ENCODE results near the gene RELN. TPM values are rescaled to one million over a fixed set of nuclear protein-coding genes. Genes with fewer than 3 reads are reported as not detected.
"Not testable (repeated sequence)": the region's sequence is repeated elsewhere in the genome, so short reads cannot be mapped to it uniquely, and the experiment has no call there.

RELN gene
- total RNA-seq, 1 donor from 2014 or later, result 14.1 TPM

DNA sequence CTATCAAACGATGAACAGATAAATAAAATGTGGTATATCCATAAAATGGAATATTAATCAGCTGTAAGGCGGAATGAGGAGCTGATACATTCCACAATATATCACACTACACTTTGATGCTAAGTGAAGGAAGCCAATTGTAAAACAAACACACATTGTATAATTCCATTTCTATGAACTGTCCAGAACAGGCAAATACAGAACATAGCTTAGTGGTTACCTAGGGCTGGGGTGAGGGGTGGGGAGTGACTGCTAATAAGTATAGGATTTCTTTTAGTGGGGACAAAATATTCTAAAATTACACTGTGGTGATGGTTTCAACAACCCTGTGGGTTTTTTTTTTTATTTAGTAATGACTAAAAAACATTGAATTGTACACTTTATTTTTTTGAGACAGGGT is 461.3 kb downstream of the RELN start:
- Histone ChIP-seq H3K4me1 (ENCODE audit: control insufficient read depth in 3 of 3, insufficient read depth in 3 of 3, low read length in 3 of 3) (no peaks in the 10 kb centered on the region), H3K36me3 (ENCODE audit: control insufficient read depth in 3 of 3, insufficient read depth in 3 of 3, low read length in 3 of 3) (no peaks in the 10 kb centered on the region), H3K9me3 (ENCODE audit: control insufficient read depth in 3 of 3, low read length in 3 of 3) (no peaks in the 10 kb centered on the region), H3K9ac (ENCODE audit: low read depth in 1 of 3, low read length in 3 of 3) (no peak overlapping the region), H3K4me3 (ENCODE audit: low read length in 3 of 3) (no peak overlapping the region), H3K27me3 (ENCODE audit: control insufficient read depth in 3 of 3, insufficient read depth in 3 of 3, low read length in 3 of 3) (no peaks in the 10 kb centered on the region), H3K27ac (ENCODE audit: low read depth, low read length) (no peak overlapping the region)

DNA sequence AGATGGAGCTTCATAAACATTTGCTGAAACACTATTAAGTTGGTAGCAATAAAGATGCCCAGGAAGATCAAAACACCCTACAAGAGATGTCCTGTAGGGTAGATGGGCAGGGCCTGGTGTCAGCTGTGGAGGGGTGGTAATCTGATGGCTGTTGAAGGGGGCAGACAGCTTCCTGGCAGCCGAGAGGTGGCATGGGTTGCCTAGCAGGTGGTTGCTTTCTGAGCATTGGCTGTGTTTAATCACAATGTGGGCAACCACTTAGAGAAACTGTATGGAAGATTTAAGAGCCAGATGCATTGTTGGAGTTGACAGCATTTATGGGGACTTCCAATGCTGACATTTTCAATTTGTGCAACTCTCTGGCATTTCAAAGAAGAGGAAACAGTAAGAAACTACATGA is 463.5 kb downstream of the RELN start:
- no peaks in the 10 kb centered on the region for H3K27me3 ChIP-seq (ENCODE audit: control insufficient read depth in 3 of 3, insufficient read depth in 3 of 3, low read length in 3 of 3)
- no peak overlapping the region for H3K9ac ChIP-seq (ENCODE audit: low read depth in 1 of 3, low read length in 3 of 3)
- no peak overlapping the region for H3K4me3 ChIP-seq (ENCODE audit: low read length in 3 of 3)
- no peaks in the 10 kb centered on the region for H3K9me3 ChIP-seq (ENCODE audit: control insufficient read depth in 3 of 3, low read length in 3 of 3)
- no peak overlapping the region for H3K27ac ChIP-seq (ENCODE audit: low read depth, low read length)
- no peaks in the 10 kb centered on the region for H3K36me3 ChIP-seq (ENCODE audit: control insufficient read depth in 3 of 3, insufficient read depth in 3 of 3, low read length in 3 of 3)
- H3K4me1 ChIP-seq (ENCODE audit: control insufficient read depth in 3 of 3, insufficient read depth in 3 of 3, low read length in 3 of 3), result no peaks in the 10 kb centered on the region

DNA sequence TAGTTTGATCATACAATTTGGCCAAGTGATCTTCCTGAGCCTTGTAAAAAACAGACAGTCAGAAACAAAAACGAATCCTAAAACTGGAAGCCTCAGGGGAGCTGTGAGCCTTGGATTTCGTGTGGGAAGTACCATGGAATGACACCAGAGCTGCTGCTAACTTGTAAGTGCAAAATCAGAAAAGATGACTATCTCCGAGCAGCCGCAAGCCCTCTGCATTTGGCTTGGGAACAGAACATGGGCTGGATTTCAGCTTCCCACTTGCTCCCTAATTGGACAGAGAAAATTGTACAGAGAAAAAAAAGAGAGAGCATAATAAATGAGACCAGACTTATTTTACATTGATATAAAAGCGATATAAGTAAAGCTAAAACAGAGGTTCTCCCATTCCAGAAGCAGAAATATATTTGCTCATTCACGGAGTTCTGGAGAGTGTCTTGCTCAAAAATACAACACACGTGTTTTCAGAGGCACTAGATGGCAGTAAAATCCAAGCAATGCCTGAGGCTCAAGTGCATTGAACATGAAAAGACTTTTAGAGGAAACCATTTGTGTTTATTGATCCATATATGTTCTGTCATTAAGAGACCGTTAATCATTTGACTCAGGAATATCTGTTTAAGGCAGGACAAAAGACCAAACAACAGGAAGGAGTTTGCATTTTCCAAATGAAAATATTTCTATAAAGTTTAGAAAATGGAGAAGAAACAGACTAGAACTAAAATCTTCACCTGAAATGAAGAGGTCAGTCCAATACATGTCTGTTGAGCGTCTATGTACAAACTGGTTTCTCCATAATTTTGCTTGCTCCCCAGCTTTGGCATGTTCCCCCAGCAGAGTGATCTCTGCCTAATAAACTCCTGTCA is 465.2 kb downstream of the RELN start:
- Histone ChIP-seq H3K4me1 (ENCODE audit: control insufficient read depth in 3 of 3, insufficient read depth in 3 of 3, low read length in 3 of 3) (no peaks in the 10 kb centered on the region), H3K9me3 (ENCODE audit: control insufficient read depth in 3 of 3, low read length in 3 of 3) (no peaks in the 10 kb centered on the region), H3K4me3 (ENCODE audit: low read length in 3 of 3) (peak overlapping the region in 1 of 3 donors; percentile 2), H3K27ac (ENCODE audit: low read depth, low read length) (no peak overlapping the region), H3K27me3 (ENCODE audit: control insufficient read depth in 3 of 3, insufficient read depth in 3 of 3, low read length in 3 of 3) (no peaks in the 10 kb centered on the region), H3K36me3 (ENCODE audit: control insufficient read depth in 3 of 3, insufficient read depth in 3 of 3, low read length in 3 of 3) (no peaks in the 10 kb centered on the region), H3K9ac (ENCODE audit: low read depth in 1 of 3, low read length in 3 of 3) (no peak overlapping the region)

DNA sequence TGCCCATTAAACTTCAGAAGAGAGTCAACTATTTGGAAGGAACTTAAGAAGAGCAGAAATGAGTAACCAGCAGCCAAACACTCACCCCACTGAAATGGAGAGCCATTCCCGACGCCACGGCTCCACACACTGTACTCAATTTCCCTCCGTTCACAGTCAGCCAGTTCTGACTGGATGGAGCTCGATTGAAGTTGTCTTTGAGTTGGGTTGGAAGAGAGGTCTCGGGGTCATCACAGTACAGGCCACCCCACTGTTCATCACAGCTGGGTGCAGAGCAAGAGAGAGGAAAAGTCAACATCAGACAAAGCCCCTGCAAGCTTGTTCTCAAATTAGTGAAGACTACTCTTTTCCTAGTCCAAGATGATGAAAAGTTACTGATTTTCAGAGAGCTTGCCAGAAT is 467.5 kb downstream of the RELN start:
- Histone ChIP-seq H3K4me1 (ENCODE audit: control insufficient read depth in 3 of 3, insufficient read depth in 3 of 3, low read length in 3 of 3) (no peaks in the 10 kb centered on the region), H3K9me3 (ENCODE audit: control insufficient read depth in 3 of 3, low read length in 3 of 3) (no peaks in the 10 kb centered on the region), H3K9ac (ENCODE audit: low read depth in 1 of 3, low read length in 3 of 3) (no peak overlapping the region), H3K27ac (ENCODE audit: low read depth, low read length) (no peak overlapping the region), H3K36me3 (ENCODE audit: control insufficient read depth in 3 of 3, insufficient read depth in 3 of 3, low read length in 3 of 3) (no peaks in the 10 kb centered on the region), H3K4me3 (ENCODE audit: low read length in 3 of 3) (no peak overlapping the region), H3K27me3 (ENCODE audit: control insufficient read depth in 3 of 3, insufficient read depth in 3 of 3, low read length in 3 of 3) (peaks cover 0 to 3% (median 3%) of the 10 kb centered on the region in 3 donors)

GRCh38 chr7:103504505-103505135 is 484.8 kb downstream of the RELN start:
- Histone ChIP-seq H3K4me1 (ENCODE audit: control insufficient read depth in 3 of 3, insufficient read depth in 3 of 3, low read length in 3 of 3) (no peaks in the 10 kb centered on the region), H3K4me3 (ENCODE audit: low read length in 3 of 3) (no peak overlapping the region), H3K9me3 (ENCODE audit: control insufficient read depth in 3 of 3, low read length in 3 of 3) (no peaks in the 10 kb centered on the region), H3K36me3 (ENCODE audit: control insufficient read depth in 3 of 3, insufficient read depth in 3 of 3, low read length in 3 of 3) (no peaks in the 10 kb centered on the region), H3K9ac (ENCODE audit: low read depth in 1 of 3, low read length in 3 of 3) (no peak overlapping the region), H3K27me3 (ENCODE audit: control insufficient read depth in 3 of 3, insufficient read depth in 3 of 3, low read length in 3 of 3) (no peaks in the 10 kb centered on the region), H3K27ac (ENCODE audit: low read depth, low read length) (no peak overlapping the region)

DNA sequence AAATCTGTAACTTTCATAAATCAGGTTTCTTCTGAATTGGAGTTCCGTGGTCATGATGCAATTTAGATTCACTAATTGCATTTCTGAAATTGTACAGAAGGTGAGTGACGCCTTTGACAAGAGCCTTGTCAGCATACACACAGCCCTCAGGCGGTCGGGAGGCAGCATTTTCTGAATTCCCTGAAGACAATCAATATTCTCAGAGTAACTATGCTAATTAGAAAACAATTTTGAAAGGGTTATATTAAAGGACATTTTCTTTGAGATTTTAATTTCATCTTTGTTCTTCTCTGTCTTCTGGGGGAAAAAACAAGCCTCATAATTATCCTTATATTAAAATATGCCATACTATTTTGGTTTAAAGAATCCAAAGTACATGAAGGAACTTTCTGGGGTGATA is 488.3 kb downstream of the RELN start:
- Histone ChIP-seq H3K9ac (ENCODE audit: low read depth in 1 of 3, low read length in 3 of 3) (no peak overlapping the region), H3K9me3 (ENCODE audit: control insufficient read depth in 3 of 3, low read length in 3 of 3) (no peaks in the 10 kb centered on the region), H3K36me3 (ENCODE audit: control insufficient read depth in 3 of 3, insufficient read depth in 3 of 3, low read length in 3 of 3) (no peaks in the 10 kb centered on the region), H3K27me3 (ENCODE audit: control insufficient read depth in 3 of 3, insufficient read depth in 3 of 3, low read length in 3 of 3) (no peaks in the 10 kb centered on the region), H3K4me1 (ENCODE audit: control insufficient read depth in 3 of 3, insufficient read depth in 3 of 3, low read length in 3 of 3) (no peaks in the 10 kb centered on the region), H3K27ac (ENCODE audit: low read depth, low read length) (no peak overlapping the region), H3K4me3 (ENCODE audit: low read length in 3 of 3) (no peak overlapping the region)

- Histone ChIP-seq H3K36me3 (ENCODE audit: control insufficient read depth in 3 of 3, insufficient read depth in 3 of 3, low read length in 3 of 3) (no peaks in the 10 kb centered on the region), H3K9me3 (ENCODE audit: control insufficient read depth in 3 of 3, low read length in 3 of 3) (no peaks in the 10 kb centered on the region), H3K27me3 (ENCODE audit: control insufficient read depth in 3 of 3, insufficient read depth in 3 of 3, low read length in 3 of 3) (no peaks in the 10 kb centered on the region)
These were observed 489.5 kb downstream of the RELN start for GRCh38 chr7:103499976-103500375.

GRCh38 chr7:103487419-103487818 is 502.0 kb downstream of the RELN start:
- H3K27me3 ChIP-seq (ENCODE audit: control insufficient read depth in 3 of 3, insufficient read depth in 3 of 3, low read length in 3 of 3), result no peaks in the 10 kb centered on the region
- H3K9ac ChIP-seq (ENCODE audit: low read depth in 1 of 3, low read length in 3 of 3), result no peak overlapping the region
- no peak overlapping the region for H3K27ac ChIP-seq (ENCODE audit: low read depth, low read length)
- no peak overlapping the region for H3K4me3 ChIP-seq (ENCODE audit: low read length in 3 of 3)
- no peaks in the 10 kb centered on the region for H3K9me3 ChIP-seq (ENCODE audit: control insufficient read depth in 3 of 3, low read length in 3 of 3)
- no peaks in the 10 kb centered on the region for H3K36me3 ChIP-seq (ENCODE audit: control insufficient read depth in 3 of 3, insufficient read depth in 3 of 3, low read length in 3 of 3)
- no peaks in the 10 kb centered on the region for H3K4me1 ChIP-seq (ENCODE audit: control insufficient read depth in 3 of 3, insufficient read depth in 3 of 3, low read length in 3 of 3)

More at GRCh38 chr7:103499976-103500375, 489.5 kb downstream of the RELN start:
- Histone ChIP-seq H3K4me1 (ENCODE audit: control insufficient read depth in 3 of 3, insufficient read depth in 3 of 3, low read length in 3 of 3) (no peaks in the 10 kb centered on the region), H3K27ac (ENCODE audit: low read depth, low read length) (no peak overlapping the region), H3K4me3 (ENCODE audit: low read length in 3 of 3) (no peak overlapping the region), H3K9ac (ENCODE audit: low read depth in 1 of 3, low read length in 3 of 3) (no peak overlapping the region)

DNA sequence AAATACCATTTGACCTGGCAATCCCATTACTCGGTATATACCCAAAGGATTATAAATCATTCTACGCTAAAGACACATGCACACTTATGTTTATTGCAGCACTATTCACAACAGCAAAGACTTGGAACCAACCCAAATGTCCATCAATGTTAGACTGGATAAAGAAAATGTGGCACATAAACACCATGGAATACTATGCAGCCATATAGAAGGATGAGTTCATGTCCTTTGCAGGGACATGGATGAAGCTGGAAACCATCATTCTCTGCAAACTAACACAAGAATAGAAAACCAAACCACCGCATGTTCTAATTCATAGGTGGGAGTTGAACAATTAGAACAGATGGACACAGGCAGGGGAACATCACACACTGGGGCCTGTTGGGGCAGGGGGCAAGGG is 502.6 kb downstream of the RELN start:
- not testable (repeated sequence) for H3K27me3 ChIP-seq (ENCODE audit: control insufficient read depth in 3 of 3, insufficient read depth in 3 of 3, low read length in 3 of 3); H3K4me1 ChIP-seq (ENCODE audit: control insufficient read depth in 3 of 3, insufficient read depth in 3 of 3, low read length in 3 of 3); H3K9ac ChIP-seq (ENCODE audit: low read depth in 1 of 3, low read length in 3 of 3); H3K27ac ChIP-seq (ENCODE audit: low read depth, low read length); H3K36me3 ChIP-seq (ENCODE audit: control insufficient read depth in 3 of 3, insufficient read depth in 3 of 3, low read length in 3 of 3); H3K9me3 ChIP-seq (ENCODE audit: control insufficient read depth in 3 of 3, low read length in 3 of 3); H3K4me3 ChIP-seq (ENCODE audit: low read length in 3 of 3)

DNA sequence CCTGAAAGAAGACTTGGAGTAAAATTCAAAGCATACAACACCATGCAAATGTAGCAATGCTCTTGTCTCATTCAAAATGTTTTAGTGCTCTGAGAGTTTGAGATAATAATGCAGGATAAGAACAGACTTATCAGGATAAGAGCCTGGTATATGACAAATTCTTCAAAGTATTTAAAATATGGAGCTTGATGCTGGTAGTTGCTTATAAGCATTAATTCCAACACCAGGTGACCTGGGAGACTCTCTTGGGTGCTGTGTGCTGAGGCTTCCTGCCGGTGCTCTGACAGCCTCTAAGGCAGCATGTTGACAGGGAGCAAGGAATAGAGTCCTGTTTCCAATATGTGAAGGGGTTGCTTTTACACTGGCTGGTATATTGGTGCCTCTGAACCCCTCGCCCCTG is 508.7 kb downstream of the RELN start:
- Histone ChIP-seq H3K4me3 (ENCODE audit: low read length in 3 of 3) (no peak overlapping the region), H3K4me1 (ENCODE audit: control insufficient read depth in 3 of 3, insufficient read depth in 3 of 3, low read length in 3 of 3) (no peaks in the 10 kb centered on the region)

More for the DNA sequence above, 508.7 kb downstream of the RELN start:
- no peak overlapping the region for H3K27ac ChIP-seq (ENCODE audit: low read depth, low read length)
- no peak overlapping the region for H3K9ac ChIP-seq (ENCODE audit: low read depth in 1 of 3, low read length in 3 of 3)
- no peaks in the 10 kb centered on the region for H3K27me3 ChIP-seq (ENCODE audit: control insufficient read depth in 3 of 3, insufficient read depth in 3 of 3, low read length in 3 of 3)
- H3K9me3 ChIP-seq (ENCODE audit: control insufficient read depth in 3 of 3, low read length in 3 of 3), result no peaks in the 10 kb centered on the region
- H3K36me3 ChIP-seq (ENCODE audit: control insufficient read depth in 3 of 3, insufficient read depth in 3 of 3, low read length in 3 of 3), result no peaks in the 10 kb centered on the region

Measured in skeletal muscle tissue (tissue), 4 donors.